H1 (cell line): ENCODE results near the gene SNCAIP.

Experiments used
- CREB1 ChIP-seq: IDR thresholded peaks from 2 replicates; pipeline ENCODE4 v1.6.1; 2012; ENCODE audit warnings: inconsistent platforms
- POLR2A ChIP-seq, 2 experiments: IDR thresholded peaks; 1 replicate in 1 of 2; 2 replicates in 1 of 2; pipeline ENCODE4 v1.6.1; 2011; ENCODE audit warnings: low read depth in 2 of 2, low read length in 2 of 2, mild to moderate bottlenecking in 2 of 2; ENCODE audit errors: control extremely low read depth in 1 of 2

DNA sequence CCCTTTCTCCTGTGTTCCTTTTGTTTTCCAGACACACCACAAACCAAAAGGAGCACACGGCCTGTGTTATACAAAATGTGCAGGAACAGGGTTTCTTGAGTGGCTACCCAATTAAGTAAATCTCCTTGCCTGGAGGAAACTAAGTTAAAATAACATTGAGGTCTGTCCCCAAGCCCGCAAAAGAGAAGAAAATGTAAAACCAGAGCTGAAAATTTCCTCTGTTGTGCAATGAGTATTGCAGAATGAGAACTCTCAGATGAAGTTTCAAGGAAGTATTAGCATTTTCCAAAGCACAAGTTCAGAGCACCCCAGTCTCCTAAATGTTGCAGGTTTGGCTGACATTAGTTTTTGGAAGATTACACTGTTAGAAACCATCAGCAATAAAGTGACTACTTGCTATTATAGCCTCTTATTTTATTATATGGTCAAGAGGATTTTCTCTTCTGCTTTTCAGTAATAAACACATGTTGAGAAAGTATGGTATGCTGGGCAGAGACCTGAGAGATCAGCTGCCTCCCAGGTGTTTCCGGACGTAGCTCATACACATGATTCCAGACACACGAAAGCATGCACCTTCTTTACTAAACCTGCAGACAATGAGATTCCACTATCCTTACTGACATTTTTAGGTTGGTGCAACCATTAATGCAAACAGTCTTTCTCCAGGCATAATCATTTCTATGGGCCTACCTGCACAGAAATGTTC, 161.3 kb downstream of the SNCAIP start:
- TF ChIP-seq POLR2A (IDR thresholded peaks at IDR 0.05; ENCODE audit: control extremely low read depth in 1 of 2, low read depth in 2 of 2, low read length in 2 of 2) (no peak), CREB1 (no peak)
